D721Med (cell line): ENCODE results near the gene RPL36.
"Not testable (repeated sequence)": the region's sequence is repeated elsewhere in the genome, so short reads cannot be mapped to it uniquely, and the experiment has no call there.

ENCODE experiments used
- DNase-seq: peaks from one replicate; pipeline ENCODE4 v3.0.0; 2011; ENCODE audit warnings: low spot score; ENCODE audit not compliant: insufficient read length
- FAIRE-seq: peaks from 2 replicates; lab custom pipeline; 2011; peaks lifted over from hg19 to GRCh38; lab: Jason Lieb, UNC
- TF ChIP-seq, protein P1 (sequence below): IDR thresholded peaks from 2 replicates; pipeline ENCODE4 v1.5.1; 2012; ENCODE audit warnings: mild to moderate bottlenecking, control low read depth; ENCODE audit not compliant: insufficient read depth; ENCODE audit errors: missing control alignments

The RPL36 gene

DNA sequence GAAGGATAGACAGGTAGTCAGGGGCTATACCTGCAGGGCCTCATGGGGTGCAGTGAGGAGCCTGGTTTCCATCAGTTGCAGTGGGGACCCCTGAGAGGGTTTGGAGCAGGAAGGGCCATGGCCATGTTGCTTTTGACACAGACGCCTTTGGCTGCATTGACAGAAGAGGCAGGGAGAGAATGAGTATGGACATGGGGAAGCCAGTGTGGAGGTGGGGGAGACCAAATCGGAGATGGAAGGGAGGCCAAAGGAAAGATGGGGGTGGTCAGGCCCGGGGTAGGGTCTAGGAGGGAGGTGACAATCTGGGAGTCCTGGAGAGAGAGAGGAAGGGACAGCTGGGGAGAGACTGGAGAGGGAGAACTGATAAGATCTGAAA is 8.0 kb upstream of the RPL36 start:
- DNase-seq (no peak), FAIRE-seq (no peak)
- TF ChIP-seq, protein P1, sequence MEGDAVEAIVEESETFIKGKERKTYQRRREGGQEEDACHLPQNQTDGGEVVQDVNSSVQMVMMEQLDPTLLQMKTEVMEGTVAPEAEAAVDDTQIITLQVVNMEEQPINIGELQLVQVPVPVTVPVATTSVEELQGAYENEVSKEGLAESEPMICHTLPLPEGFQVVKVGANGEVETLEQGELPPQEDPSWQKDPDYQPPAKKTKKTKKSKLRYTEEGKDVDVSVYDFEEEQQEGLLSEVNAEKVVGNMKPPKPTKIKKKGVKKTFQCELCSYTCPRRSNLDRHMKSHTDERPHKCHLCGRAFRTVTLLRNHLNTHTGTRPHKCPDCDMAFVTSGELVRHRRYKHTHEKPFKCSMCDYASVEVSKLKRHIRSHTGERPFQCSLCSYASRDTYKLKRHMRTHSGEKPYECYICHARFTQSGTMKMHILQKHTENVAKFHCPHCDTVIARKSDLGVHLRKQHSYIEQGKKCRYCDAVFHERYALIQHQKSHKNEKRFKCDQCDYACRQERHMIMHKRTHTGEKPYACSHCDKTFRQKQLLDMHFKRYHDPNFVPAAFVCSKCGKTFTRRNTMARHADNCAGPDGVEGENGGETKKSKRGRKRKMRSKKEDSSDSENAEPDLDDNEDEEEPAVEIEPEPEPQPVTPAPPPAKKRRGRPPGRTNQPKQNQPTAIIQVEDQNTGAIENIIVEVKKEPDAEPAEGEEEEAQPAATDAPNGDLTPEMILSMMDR, result no peak

DNA sequence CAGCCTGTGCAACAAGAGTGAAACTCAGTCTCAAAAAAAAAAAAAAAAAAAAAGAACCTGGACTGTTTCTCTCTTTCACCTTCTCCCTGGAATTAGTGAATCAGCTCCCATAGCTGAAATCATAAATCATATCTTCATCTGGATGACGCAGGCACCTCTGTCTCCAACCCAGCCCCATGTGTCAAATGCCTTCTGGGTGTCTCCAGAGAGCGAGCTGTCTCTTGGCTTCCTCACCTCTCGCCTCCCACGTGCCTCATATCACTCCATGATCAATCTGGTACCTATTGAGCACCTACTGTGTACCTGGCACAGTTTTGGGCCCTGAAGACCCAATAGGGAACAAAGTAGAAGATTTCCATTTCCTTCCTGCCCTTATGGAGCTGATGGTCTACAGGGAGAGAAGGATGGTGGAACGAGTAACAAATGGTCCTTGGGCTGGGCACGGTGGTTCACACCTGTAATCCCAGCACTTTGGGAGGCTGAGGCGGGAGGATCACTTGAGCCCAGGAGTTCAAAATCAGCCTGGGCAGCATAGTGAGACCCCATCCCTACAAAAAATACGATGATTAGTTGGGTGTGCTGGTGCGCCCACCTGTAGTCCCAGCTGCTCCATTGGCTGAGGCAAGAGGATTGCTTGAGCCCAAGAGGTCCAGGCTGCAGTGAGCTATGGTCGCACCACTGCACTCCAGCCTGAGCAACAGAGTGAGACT is 6.8 kb upstream of the RPL36 start:
- TF ChIP-seq, protein P1, result no peak
- DNase-seq, result no peak
- no peak for FAIRE-seq

DNA sequence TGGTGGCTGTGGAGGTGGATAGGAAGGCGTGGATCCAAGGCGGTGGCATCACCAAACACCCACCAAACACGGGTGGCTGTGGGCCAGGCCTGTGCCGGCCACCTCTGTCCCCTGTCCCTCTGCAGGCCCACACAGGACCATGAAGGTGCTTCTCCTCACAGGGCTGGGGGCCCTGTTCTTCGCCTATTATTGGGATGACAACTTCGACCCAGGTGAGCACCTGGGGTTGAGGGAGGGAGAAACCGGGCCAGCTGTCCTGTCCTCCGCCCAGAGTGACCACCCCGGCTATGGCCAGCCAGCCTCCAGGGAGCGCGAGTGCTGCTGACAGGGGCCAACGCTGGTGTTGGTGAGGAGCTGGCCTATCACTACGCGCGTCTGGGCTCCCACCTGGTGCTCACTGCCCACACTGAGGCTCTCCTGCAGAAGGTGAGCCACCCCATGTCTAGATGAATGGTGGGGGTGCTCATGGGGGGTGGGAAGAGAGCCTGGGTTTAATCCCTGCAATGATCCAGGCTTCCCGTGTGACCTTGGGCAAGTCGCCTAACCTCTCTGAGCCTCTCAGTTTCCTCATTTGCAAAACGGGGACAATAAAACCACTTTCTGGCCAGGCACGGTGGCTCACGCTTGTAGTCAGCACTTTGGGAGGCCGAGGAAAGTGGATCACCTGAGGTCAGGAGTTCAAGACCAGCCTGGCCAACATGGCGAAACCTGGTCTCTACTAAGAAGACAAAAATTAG is 5.2 kb upstream of the RPL36 start:
- no peak for DNase-seq
- FAIRE-seq, result no peak
- TF ChIP-seq, protein P1, result no peak

DNA sequence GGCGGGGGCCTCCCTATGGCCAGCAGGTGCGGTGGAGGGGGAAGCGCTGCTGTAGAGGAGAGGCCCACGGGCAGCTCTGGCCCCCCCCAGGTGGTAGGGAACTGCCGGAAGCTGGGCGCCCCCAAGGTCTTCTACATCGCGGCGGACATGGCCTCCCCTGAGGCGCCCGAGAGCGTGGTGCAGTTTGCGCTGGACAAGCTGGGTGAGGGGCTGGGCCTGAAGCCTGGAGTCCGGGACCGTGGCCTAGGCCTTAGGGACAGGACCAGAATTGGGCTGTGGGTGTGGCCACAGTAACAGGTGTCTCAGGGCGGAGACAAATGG is 3.8 kb upstream of the RPL36 start:
- TF ChIP-seq, protein P1, result no peak
- DNase-seq, result no peak
- no peak for FAIRE-seq

DNA sequence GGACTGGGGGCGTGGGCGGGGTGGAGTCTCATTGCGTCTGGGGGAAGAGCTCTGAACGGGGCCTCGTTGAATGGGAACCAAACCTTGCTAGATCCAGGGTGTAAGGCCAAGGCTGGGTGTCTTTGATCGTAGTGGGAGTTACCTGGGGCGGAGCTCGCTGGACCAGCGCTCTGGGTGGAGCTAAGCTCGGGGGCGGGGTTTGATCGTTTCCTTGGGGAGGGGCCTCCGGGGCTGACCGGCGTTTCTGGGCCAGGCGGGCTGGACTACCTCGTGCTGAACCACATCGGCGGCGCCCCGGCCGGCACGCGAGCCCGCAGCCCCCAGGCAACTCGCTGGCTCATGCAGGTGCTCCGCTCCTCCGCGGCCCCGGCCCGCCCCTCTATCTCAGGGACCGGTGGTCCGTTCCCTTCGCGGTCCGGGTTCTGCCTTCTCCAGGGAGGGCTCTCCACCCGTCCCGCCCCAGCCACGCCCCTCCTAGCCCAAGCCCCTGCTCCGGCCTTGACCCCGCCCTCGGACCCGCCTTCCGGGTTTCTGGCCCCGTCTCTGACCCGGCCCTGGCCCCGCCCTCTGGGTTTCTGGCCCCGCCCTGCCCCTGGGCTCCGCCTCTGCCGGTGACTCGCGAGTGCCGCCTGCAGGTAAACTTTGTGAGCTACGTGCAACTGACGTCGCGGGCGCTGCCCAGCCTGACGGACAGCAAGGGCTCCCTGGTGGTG is 3.3 kb upstream of the RPL36 start:
- DNase-seq, result peak; percentile 91
- FAIRE-seq, result no peak
- TF ChIP-seq, protein P1, result peak; percentile 59

DNA sequence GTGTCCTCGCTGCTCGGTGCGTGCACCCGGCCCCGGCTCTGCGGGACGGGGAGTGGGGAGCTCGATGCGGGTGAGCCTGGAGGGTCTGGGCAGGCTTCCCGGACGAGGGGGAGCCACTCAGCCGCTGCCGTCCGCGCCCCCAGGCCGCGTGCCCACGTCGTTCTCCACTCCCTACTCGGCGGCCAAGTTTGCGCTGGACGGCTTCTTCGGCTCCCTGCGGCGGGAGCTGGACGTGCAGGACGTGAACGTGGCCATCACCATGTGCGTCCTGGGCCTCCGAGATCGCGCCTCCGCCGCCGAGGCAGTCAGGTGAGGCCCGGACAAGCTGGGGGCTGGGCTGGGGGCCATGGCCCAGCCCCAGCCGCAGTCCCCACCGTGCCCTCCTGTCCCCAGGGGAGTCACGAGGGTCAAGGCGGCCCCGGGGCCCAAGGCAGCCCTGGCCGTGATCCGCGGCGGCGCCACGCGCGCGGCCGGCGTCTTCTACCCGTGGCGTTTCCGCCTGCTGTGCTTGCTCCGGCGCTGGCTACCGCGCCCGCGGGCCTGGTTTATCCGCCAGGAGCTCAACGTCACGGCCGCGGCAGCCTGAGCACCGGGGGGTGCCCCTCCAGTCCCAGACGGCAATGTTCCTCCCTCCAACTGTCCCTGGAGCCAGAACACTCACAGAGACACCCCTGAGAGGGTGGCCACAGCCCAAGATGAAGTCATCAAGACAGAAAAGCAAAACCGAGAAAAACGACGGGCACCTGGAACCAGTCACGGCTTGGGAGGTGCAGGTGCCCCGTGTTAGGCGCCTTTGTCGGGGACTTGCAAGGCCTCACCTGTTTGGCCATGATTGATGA is 2.5 kb upstream of the RPL36 start:
- FAIRE-seq (no peak), DNase-seq (no peak)
- TF ChIP-seq, protein P1, result no peak

DNA sequence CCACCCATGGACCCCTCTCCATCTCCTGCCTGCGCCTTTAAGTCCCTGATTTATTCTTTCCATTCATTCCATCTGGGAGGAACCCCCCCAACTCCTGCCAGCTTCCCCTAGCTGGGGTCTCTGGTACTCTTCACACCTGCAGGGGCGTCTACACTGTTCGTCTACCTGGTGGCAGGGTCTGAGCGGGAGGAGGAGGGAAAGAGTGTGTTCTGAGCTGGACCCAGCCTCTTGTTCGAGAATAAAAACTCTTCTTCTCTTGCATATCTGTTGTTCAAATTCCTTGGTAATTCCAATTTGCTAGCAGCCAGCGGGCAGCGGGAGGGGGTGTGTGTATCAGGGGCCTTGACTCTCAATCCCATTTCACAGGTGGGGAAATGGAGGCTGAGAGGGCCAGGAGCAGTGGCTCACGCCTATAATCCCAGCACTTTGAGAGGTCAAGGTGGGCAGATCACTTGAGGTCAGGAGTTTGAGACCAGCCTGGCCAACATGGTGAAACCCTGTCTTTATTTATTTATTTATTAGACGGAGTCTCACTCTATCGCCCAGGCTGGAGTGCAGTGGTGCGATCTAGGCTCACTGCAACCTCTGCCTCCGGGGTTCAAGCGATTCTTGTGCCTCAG is 1.7 kb upstream of the RPL36 start:
- FAIRE-seq, DNase-seq: not testable (repeated sequence)
